Hematopoietic multipotent progenitor cell treated with erythropoietin and hydrocortisone succinate and interleukin-3 and kit ligand, for 15 days (in vitro differentiated cells): ENCODE data around the gene MYO1B.
"Not testable (repeated sequence)": the region's sequence is repeated elsewhere in the genome, so short reads cannot be mapped to it uniquely, and the experiment has no call there.

Experiments used
- DNase-seq: peaks from one replicate; pipeline ENCODE4 v3.0.0-alpha.2; 2015; ENCODE audit warnings: low spot score

Gene MYO1B

DNA sequence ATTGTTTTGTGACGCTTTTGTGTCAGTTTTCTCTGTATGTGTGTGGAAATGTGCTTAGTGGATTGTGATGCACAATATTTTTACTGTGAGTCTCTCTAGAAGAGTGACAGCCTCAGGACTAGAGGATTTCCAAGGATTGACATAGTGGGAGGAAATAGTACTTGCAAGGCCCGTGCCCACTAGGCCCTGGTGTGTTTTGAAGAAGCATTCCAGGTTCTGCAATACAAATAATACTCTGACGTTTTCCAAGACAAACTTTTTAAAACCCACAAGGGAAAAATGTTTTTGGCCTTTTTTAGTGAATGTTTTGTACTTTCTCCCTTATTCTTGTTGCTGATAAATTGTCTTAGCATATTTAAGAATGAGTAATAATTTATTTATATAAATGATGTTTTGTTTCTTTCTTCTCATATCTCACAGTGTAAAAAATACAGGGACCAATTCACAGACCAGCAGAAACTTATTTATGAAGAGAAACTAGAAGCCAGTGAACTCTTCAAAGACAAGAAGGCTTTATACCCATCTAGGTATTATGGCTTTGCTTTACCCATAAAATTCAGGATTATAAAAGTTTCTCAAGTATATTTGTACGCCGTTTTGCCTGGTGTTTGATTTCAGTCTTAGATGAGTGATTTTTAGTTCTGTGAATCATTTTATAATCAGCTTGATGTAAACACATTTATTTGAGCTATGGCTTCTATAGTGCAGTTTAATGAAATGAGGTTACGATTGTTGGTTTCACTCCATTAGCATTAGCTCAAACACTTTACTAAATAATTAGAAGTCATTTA lies 165.6 kb downstream of the MYO1B start:
- no peak for DNase-seq

DNA sequence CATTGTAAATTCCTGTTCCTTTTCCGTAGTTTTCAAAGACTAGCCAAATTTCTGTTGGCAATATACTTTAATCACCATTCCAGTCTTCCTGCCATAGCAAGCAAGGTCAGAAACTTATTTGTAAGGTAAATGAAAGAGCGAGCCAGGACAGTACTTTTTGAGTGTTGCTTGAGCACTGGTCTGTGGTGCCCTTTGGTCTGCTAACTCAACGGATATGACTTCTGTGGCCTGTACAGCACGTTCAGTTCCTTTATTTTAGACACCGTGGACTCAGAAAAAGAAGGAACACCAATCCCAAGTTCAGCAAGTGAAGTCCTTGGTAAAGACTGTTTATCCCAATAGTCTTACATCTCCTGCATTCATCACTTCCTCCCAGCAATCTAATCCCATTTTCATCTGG lies 166.3 kb downstream of the MYO1B start:
- DNase-seq = no peak

DNA sequence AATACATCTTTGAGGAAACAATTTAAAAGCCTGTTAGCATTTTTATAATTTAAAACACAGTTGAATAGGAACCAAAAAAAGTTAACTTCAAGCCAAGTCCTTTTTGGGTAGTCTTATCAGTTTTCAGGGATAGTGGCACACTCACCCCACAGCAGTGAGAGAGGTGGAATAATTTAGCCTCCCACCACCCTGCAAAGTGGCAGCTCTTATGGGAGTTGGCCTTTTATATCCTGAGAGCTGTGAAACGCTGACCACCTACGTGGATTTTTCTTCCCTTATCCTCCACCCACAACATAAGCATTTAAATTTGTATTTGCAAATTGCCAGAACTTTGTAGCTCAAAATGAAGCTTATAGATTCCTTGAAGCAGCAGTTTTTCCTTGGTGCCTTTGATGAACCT lies 167.1 kb downstream of the MYO1B start:
- DNase-seq = no peak

DNA sequence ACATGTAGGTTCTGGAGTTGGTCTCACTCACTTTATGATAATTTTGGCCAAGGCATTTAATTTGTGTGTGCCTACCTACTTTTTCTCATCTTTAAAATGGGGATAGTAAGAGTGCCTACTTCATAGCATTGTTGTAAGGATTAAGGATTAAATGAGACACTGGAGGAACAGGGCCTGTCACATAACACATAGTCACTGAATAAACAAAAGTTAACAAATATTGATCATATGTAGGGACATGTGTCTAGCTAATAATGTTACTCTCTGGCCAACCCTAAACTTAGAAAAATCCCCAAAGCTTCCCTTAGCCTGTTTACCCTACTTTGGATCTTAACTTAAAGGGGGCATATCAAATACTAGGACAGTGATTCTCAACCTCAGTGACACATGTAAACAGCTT lies 169.9 kb downstream of the MYO1B start:
- DNase-seq = no peak

DNA sequence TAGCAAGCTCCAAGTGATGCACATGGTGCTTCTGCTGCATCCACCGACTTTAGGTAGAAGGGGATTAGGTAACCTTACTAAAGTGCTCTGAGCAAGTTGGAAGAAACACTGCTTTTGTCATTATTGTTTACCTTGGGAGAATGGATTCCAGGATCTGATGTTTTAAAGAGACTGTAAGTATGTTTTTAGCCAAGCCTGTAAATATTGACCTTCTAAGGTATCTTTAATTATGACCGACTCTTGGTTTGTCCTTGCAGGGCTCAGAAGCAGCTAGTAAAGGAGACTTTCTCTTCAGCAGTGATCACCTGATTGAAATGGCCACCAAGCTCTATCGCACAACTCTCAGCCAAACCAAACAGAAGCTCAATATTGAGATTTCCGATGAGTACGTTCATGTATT lies 170.7 kb downstream of the MYO1B start:
- DNase-seq = no peak

DNA sequence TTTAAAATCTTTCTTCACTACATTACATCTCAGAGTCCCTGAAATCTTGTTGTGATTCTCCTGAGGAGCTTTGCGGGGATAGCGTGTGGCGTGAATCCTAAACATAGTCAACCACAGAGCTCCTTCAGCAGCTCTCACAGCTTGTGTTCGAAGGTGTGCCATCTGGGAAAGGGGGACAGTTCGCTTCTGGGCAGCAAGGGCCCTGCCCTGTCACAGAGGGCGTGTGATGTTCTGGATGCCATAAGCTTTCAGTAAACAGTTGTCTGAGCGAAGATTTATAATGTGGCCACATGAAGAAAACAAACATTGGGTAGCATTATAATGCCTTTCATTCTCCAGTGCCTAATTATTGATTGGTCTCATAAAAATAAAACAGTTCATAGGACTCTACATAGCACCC lies 172.5 kb downstream of the MYO1B start:
- DNase-seq = no peak

DNA sequence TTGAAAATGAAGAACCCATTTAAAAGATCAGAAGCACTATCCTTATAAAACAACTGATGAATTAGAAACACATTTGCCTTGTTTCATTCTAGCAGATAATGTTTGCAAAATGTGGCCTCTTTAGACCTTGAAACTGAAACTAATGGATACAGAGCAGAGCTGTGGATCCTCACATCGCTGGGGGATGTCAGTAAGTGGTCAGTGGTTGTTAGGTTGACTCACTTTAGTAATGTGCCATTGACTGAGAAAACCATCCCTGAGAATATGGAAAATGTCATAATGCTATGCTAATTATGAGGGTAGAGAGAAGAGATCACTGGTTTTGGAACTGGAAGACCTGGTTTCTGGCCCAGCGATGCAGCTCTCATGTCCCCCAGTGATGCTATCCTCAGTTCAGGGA lies 176.7 kb downstream of the MYO1B start:
- no peak for DNase-seq

DNA sequence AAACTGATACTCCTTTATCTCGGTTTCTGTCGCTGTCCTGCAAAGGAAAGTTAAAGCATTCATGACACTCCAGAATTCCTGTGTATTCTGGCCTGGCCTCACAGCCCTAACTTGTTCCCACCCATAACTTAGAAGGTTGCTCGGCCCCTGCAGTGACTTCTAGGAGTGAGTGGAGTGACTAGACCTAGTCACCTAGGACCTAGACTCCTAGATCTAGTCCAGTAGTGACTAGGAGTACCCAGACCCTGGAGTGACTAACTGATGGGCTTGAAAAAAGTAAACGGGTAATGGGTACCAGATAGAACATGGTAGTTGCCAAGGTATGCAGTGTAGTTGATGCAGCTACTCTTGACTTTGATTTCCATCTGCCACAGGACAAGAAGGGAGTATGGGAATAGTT lies 181.8 kb downstream of the MYO1B start:
- DNase-seq = no peak

DNA sequence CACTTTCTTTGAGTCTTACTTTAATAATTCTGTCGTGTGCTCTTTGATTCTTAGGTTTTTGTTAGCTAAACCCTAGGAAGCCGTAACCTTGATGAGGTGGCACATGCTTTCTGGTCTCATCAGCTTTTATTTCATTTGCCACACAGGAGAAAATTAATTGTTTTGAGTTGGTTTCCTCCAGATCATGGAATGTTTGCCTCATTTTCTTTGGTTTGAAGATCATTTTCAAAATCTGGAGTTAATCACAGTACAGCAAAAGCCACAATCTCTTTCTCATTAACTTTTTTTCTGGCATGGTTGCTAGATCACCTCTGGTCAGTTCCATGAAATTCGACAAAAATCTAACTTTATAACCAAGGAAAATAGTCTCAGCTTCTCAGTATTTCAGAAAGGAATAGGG lies 182.9 kb downstream of the MYO1B start:
- no peak for DNase-seq

DNA sequence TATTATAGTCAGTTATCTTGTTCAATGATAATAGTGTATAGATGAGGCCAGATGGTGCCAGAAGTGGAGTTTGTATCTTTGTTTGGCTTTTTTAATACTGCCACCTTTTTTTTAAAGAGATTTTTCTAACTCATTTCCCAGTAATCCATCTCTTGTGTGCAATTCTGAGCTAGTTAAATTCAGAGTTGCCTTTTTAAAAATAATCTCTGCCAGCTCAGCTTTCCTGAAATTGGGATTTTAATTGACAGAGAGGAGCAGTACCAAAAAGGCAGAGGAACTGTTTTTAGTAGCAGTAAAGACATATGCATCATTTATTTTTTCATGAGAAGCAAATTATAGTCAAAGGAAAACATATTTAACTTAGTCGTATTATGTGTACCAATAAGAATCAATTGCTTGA lies 185.3 kb downstream of the MYO1B start:
- DNase-seq = no peak

DNA sequence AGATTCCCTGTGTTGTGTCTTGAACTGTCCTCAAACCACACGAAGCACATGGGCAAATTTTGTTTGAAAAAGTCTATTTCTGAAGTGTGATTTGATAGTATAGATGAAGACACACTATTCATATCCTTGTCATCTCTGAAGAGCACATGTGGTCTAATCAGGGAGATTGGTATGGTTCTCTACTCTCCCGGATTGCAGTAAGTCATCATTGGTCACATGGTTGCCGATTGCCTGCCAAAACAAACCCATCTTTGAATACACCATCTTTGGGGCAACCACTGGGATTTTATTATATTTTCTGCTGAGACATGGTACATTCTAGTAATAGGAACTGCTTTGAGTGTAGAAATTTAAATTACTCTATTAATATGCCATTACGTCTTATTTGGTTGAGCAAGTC lies 186.9 kb downstream of the MYO1B start:
- DNase-seq = no peak

DNA sequence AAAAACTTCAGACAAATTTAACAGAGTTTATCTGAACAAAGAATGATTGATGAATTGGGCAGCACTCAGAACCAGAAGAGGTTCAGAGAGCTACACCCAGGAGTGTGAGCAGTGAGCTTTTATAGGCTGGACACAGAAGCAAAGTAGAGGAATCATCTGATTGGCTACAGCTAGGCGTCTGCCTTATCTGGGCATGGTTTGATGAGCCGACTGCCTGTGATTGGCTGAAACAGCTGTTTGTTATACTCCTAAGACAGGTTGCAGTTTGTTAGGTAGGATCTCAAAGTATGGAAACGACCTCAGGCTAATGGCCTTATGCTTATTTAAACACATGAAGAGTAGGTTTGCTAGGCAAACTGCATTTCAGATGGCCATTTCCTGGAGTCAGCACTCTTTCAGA lies 188.9 kb downstream of the MYO1B start:
- no peak for DNase-seq

DNA sequence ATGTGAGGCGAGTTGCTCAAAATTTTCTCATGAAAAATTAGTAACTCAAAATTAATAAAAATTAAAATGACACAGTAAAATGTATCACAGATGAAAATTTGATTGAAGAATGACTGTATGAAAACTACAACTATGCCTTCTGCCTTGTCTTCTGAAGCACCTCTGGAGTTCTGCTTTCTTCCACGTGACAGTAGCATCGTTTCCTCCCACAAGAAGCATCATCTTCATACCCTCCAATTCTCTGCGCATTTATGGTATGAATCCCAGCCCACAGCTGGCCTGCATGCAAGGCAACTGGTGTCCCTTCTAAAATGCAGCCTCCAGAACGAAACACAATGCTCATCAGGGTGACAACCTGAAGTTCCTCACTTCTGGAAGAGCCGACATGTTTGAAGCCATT lies 189.9 kb downstream of the MYO1B start:
- no peak for DNase-seq

DNA sequence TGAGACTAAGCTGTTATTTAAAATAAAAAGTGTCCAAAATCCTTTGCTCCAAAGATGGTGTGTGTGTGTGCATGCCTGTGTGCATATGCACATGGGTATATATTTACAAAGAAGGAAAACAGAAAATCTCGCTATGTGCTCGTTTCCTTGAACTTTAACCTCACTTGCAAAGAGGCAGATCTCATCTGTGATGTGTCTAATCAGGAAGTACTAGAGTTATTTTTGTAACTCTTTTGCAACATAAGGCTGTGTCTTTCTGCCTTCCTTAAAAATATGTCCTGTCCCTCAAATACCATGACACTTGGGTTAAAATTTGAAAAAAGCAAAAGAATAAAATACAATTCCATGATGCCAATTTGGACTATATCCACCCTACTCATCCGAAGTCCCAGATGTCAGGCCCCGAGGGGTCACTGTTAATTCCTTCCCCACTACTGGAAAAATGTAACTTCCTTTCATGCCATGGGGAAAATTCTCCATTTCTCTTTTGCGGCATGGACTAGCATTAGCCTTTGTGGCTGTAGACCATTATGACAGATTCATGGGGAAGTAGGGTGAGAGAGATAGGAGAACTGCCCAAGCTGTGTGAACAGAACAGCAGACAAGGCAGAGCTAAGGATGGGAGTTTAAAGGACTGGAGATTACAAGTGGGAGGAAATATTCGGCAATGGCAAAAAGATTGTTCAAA lies 191.3 kb downstream of the MYO1B start:
- no peak for DNase-seq

DNA sequence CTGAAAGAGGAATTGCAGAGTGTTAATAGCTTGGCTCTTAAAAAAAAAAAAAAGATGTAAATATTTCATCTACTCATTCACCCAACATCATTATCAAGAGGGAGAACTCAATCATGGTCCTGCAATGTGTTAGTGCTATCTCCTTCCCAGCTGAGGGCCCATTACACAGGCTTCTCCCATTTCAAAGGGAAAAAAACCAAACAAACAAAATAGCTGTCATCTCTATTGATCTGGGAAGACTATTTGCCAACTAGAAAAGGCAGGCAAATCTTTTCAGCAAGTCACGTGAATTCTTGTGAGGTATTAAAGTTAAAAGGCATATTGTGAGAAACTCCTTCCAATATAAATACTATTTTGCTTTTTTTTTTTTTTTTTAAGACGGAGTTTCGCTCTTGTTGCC lies 194.3 kb downstream of the MYO1B start:
- no peak for DNase-seq

DNA sequence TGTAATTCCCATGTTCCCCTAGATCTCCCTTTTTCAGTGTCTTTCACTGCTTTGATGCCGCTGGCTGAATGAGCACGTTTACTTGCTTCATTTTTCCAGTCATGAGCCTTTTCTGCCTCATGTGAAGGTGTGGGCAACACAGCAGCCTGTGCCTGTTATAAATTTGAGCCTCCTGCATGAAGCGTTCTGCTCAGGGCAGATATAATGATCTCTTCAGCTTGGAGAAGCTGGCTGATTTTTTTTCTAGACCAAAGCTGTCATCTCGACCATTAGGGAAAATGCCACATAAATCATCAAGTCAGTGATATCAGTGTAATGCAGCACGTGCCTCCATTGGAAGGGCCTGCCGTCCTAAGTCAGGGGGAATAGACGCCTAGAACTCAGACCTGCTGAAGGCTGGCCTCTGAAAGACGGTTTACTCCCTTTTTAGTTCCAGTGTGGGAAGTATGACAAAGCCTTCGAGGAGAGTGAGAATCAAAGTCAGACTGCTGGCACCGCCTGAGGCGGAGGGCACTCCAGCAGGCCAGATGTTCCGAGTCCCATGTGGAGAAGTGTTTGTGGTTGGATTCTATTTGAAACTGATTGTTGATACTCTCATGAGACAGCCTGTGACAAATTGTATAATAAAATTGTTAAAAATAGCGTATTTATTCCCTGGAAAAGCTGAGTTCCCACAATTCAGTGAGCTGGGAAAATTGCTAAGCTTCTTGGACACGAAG lies 196.5 kb downstream of the MYO1B start:
- DNase-seq = no peak

DNA sequence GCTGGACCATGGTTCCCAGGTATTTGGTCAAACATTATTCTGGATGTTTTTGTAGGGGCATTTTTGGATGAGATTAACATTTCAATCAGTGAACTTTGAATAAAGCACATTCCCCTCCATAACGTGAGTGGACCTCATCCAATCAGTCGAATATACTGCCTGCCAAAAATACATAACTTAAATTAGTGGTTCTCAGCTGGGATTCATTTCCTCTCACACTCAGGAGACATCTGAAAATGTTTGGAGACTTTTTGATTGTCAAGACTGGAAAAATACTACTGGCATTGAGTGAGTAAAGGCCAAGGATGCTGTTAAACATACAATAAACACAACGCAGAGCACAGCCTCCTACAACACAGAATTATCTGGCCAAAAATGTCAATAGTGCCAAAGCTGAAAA lies 198.2 kb downstream of the MYO1B start:
- no peak for DNase-seq

DNA sequence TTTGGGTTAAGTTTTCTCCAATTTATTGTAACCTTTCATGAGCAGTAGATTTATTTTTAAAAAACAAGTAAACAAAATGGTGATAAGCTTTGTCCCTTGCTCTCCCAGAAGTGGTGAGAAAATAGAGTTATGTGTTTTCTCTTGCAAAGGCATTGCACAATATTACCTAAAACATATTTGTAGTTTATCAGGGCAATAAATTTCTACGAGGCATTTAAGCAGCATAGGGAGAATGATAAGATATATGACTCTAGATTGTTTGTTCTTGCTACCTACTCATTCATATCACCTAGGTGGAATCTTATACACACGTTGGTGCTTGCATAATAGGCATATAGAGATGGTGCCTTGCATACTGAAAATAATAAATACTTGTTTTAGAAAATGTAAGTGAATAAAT lies 201.7 kb downstream of the MYO1B start:
- DNase-seq = no peak

DNA sequence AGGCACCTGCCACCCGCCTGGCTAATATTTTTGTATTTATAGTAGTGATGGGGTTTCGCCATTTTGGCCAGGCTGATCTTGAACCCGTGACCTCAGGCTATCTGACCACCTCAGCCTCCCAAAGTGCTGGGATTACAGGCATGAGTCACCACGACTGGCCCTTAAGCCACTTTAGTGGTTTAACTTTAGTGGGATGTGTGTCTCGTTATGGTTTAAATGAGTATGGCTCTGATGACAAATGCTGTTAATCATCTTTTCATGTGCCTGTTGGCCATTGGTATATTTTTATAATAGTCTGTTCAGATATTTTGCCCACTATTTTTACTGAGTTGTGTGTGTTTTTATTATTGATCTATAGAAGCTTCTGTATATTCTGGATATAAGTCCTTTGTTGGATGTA lies 205.9 kb downstream of the MYO1B start:
- DNase-seq = no peak

DNA sequence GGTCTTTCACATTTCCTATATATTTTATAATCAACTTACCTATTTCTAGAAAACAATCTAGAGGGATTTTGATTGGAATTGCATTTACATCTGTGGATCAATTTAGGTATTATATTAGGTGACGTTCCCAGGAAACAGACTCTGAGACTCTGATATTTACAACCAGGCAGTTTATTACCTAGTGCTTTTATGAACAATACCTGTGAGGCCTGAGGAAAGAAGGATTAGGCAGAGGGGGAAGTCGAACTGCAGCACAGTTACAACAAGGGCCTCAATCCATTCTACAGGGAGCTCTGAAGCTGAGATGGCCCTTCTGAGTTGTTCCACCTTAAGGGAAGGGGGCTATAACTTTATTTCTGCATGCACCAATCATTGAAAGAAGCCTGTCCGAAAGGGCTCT lies 206.9 kb downstream of the MYO1B start:
- DNase-seq = no peak

DNA sequence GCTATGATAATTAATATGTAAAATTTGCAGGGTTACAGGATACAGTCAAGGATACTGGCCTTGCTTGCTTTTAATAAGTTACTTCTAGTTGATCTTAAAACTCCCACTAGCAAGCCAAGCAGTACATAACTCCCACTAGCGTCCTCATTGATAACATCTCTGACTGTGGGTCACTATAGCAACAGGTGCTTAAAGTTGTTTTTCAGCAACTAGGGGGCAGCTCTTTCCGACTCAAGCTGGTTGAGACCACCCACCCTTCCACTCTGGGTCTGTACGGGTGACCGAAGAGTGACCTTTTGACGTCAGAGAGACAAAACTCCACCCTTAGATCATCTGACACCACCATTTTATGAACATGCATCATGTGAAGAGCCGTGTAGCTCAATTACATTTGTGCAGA lies 208.6 kb downstream of the MYO1B start:
- no peak for DNase-seq

DNA sequence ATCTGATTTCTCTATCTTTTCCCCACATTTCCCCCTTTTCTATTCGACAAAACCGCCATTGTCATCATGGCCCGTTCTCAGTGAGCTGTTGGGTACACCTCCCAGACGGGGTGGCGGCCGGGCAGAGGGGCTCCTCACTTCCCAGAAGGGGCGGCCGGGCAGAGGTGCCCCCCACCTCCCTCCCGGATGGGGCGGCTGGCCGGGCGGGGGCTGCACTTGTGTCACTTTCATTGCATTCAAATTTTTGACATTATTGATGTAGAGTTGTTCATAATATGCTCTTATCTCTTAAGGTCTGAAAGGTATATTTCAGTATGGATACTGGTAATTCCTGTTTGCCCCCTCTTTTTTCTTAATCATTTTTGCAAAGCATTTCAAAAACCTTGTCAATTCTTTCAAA lies 211.3 kb downstream of the MYO1B start:
- DNase-seq = not testable (repeated sequence)

DNA sequence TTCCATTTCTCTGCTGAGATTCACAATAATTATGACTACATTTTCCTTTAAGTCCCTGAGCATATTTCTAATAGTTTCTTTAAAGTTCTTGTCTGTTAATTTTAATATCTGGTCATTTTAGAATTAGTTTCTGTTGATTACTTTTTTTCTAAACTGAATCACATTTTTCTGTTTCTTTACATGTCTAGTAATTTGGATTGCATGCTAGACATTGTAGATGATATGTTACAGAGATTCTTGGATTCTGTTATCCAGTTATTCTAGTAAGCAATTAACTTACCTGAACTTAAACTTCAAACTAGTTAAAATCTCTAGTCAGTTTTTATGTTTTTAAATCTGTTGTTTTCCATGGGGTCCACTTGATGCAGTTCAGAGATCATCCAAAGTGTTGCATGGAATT lies 214.0 kb downstream of the MYO1B start:
- no peak for DNase-seq
